MM.1S (cell line): ENCODE measurements around the gene AMZ1.

Experiments
- DNase-seq: peaks from one replicate; pipeline ENCODE4 v3.0.0-alpha.2; 2015
- H2AFZ ChIP-seq: fragments of 300-600 bp; sonication (generic); 2 replicates; pipeline ENCODE4 v1.6.0; 2016; ENCODE audit warnings: antibody characterized with exemption, low read length
- H3F3A ChIP-seq: fragments of 300-600 bp; sonication (generic); 2 replicates; pipeline ENCODE4 v1.6.1; 2016; ENCODE audit warnings: mild to moderate bottlenecking, antibody characterized with exemption, low read length, moderate library complexity, mixed read lengths; ENCODE audit not compliant: insufficient read depth
- H3K27ac ChIP-seq: fragments of 300-600 bp; sonication (generic); 2 replicates; pipeline ENCODE4 v1.5.1; 2016; ENCODE audit warnings: mild to moderate bottlenecking, low read length
- H3K27me3 ChIP-seq: fragments of 300-600 bp; sonication (generic); replicated peaks from 2 replicates; pipeline ENCODE4 v1.6.0; 2016; ENCODE audit warnings: low read length; ENCODE audit not compliant: insufficient read depth
- H3K36me3 ChIP-seq: fragments of 300-600 bp; sonication (generic); replicated peaks from 2 replicates; pipeline ENCODE4 v1.6.1; 2016; ENCODE audit warnings: mild to moderate bottlenecking, low read length, mixed read lengths; ENCODE audit not compliant: insufficient read depth
- H3K4me1 ChIP-seq: fragments of 300-600 bp; sonication (generic); 2 replicates; pipeline ENCODE4 v1.6.1; 2016; ENCODE audit warnings: low read length, mixed read lengths
- H3K4me2 ChIP-seq: fragments of 300-600 bp; sonication (generic); 2 replicates; pipeline ENCODE4 v1.6.0; 2016; ENCODE audit warnings: low read depth, low read length
- H3K4me3 ChIP-seq: fragments of 300-600 bp; sonication (generic); 2 replicates; pipeline ENCODE4 v1.5.1; 2016; ENCODE audit warnings: low read length, mixed read lengths
- H3K79me2 ChIP-seq: fragments of 300-600 bp; sonication (generic); 2 replicates; pipeline ENCODE4 v1.6.1; 2016; ENCODE audit warnings: mixed run types, low read length, mixed read lengths
- H3K9ac ChIP-seq: fragments of 300-600 bp; sonication (generic); 2 replicates; pipeline ENCODE4 v1.6.1; 2016; ENCODE audit warnings: low read length, mixed read lengths
- H3K9me2 ChIP-seq: fragments of 300-600 bp; sonication (generic); replicated peaks from 2 replicates; pipeline ENCODE4 v1.6.1; 2016; ENCODE audit warnings: mild to moderate bottlenecking, low read length, mixed read lengths; ENCODE audit not compliant: insufficient read depth
- H3K9me3 ChIP-seq: fragments of 300-600 bp; sonication (generic); replicated peaks from 2 replicates; pipeline ENCODE4 v1.6.1; 2016; ENCODE audit warnings: mild to moderate bottlenecking, low read length, mixed read lengths; ENCODE audit not compliant: insufficient read depth
- H4K20me1 ChIP-seq: fragments of 300-600 bp; sonication (generic); 2 replicates; pipeline ENCODE4 v1.6.1; 2016; ENCODE audit warnings: mild to moderate bottlenecking, low read length, moderate library complexity, mixed read lengths; ENCODE audit not compliant: insufficient read depth
- EZH2 ChIP-seq: fragments of 300-600 bp; sonication (generic); optimal IDR thresholded peaks from 2 replicates; pipeline ENCODE3; 2017; ENCODE audit warnings: low read depth, mild to moderate bottlenecking, antibody characterized with exemption, low read length, mixed read lengths
- EZH2phosphoT487 ChIP-seq: fragments of 300-600 bp; sonication (generic); IDR thresholded peaks from 2 replicates; pipeline ENCODE4 v1.6.1; 2018; ENCODE audit warnings: antibody characterized with exemption, low read length
- TF ChIP-seq, protein P1 (sequence below): fragments of 300-600 bp; sonication (generic); IDR thresholded peaks from 2 replicates; pipeline ENCODE4 v1.5.1; 2016; ENCODE audit warnings: antibody characterized with exemption, low read length, mixed read lengths

Gene AMZ1

DNA sequence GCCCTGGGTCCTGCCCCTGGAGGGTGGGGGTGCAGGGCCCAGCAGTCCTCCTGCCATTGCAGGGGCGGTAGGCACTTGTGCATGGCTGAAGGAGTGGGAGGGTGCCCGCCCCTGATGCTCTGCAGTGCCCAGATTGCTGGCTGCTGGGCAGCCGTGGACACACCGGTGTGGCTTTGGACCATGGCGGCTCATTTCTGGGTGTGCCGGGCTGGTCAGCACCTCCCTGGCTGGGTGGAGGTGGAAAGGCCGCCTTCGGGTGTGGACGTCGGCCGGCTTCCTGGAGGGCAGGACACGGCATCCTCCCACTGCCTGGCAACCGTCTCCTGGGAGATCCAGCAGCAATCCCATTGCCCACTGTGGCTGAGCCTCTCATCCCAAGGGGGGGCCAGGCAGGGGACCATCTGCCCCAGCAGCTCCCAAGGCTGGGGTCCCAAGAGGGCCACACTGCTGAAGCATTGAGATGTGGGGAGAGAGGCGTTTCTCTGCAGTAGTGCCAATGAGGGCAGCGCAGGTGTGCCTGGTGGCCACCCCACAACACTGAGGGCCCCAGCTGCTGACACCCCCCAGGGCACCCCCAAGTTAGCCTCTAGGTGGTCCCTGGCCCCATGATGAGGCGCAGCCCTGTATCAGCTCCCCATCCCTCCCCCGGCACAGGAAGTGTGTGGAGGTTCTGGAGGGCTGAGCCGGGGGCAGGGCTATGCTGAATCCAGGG lies 43.3 kb upstream of the AMZ1 start:
- Histone ChIP-seq H4K20me1 (no peaks in the 10 kb centered on the region), H3F3A (no peaks in the 10 kb centered on the region), H3K4me1 (no peaks in the 10 kb centered on the region), H3K36me3 (no peaks in the 10 kb centered on the region), H3K9me2 (no peaks in the 10 kb centered on the region), H2AFZ (peak overlapping the region; percentile 35; the same call in 1 of the 2 replicates), H3K4me2 (no peak overlapping the region), H3K9ac (no peak overlapping the region), H3K9me3 (no peaks in the 10 kb centered on the region), H3K27ac (no peak overlapping the region), H3K79me2 (no peaks in the 10 kb centered on the region), H3K4me3 (no peak overlapping the region), H3K27me3 (peaks cover 46% of the 10 kb centered on the region)
- TF ChIP-seq EZH2phosphoT487 (no peak), EZH2 (no peak)
- TF ChIP-seq, protein P1, sequence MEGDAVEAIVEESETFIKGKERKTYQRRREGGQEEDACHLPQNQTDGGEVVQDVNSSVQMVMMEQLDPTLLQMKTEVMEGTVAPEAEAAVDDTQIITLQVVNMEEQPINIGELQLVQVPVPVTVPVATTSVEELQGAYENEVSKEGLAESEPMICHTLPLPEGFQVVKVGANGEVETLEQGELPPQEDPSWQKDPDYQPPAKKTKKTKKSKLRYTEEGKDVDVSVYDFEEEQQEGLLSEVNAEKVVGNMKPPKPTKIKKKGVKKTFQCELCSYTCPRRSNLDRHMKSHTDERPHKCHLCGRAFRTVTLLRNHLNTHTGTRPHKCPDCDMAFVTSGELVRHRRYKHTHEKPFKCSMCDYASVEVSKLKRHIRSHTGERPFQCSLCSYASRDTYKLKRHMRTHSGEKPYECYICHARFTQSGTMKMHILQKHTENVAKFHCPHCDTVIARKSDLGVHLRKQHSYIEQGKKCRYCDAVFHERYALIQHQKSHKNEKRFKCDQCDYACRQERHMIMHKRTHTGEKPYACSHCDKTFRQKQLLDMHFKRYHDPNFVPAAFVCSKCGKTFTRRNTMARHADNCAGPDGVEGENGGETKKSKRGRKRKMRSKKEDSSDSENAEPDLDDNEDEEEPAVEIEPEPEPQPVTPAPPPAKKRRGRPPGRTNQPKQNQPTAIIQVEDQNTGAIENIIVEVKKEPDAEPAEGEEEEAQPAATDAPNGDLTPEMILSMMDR, result no peak
- DNase-seq, result no peak

DNA sequence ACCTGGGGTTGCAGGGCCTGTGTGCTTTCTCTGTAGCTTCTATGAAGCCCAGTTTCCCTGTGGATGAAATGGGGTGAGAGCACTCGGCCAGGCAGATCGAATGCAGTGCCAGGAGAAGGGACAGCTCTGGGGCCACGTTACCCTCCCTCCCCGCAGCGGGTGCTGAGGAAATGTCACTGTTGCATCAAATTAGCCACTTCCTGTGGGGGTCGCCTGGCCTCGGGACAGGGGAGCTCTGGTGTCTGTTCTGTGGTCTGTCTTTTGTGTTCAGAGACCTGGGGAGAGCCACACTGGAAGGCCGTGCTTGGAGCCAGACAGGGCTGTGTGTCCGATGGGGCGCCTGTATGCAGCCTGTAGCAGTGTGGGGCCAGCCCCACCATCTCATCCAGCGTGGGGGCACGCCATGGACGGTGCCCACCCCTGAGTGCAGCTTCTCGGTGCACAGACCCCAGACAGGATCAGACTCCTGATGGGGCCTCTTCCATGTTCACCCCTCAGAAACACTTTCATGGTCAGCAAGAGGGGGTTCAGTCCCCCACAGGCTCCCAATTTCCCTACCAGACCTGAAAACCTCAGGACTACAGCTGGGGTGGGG lies 42.6 kb upstream of the AMZ1 start:
- no peaks in the 10 kb centered on the region for H4K20me1 ChIP-seq
- H3K9me3 ChIP-seq, result no peaks in the 10 kb centered on the region
- H3K27ac ChIP-seq, result no peak overlapping the region
- H3K79me2 ChIP-seq, result no peaks in the 10 kb centered on the region
- H3K36me3 ChIP-seq, result no peaks in the 10 kb centered on the region
- peak; percentile 27 for DNase-seq
- no peak overlapping the region for H3K4me2 ChIP-seq
- no peaks in the 10 kb centered on the region for H3K9me2 ChIP-seq
- TF ChIP-seq, protein P1, result no peak
- TF ChIP-seq EZH2phosphoT487, result no peak
- TF ChIP-seq EZH2, result no peak
- peak overlapping the region; percentile 35; the same call in 1 of the 2 replicates for H2AFZ ChIP-seq
- no peaks in the 10 kb centered on the region for H3F3A ChIP-seq
- no peaks in the 10 kb centered on the region for H3K4me1 ChIP-seq
- H3K27me3 ChIP-seq, result peaks cover 40% of the 10 kb centered on the region
- H3K4me3 ChIP-seq, result no peak overlapping the region
- no peak overlapping the region for H3K9ac ChIP-seq

DNA sequence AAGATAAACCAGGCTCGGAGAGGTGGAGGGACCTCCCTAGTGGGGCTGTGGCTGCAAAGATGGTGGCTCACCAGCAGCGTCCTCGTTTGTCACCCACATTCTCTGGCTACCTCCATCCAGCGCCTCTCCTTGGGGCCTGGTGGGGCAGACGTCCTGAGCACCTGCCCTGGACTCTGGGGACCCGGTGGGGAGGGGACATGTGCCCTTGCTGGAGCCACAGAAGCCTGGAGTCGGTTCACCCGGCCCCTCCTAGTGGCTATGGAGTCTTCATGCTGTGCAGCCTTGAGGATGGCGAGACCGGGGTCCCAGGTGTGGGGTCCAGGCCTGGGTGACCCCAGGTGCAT lies 41.7 kb upstream of the AMZ1 start:
- no peak overlapping the region for H2AFZ ChIP-seq
- H3K4me1 ChIP-seq, result no peaks in the 10 kb centered on the region
- no peaks in the 10 kb centered on the region for H3K79me2 ChIP-seq
- H3K4me2 ChIP-seq, result no peak overlapping the region
- no peaks in the 10 kb centered on the region for H3F3A ChIP-seq
- H3K9ac ChIP-seq, result no peak overlapping the region
- no peaks in the 10 kb centered on the region for H3K9me3 ChIP-seq
- no peak for TF ChIP-seq EZH2
- TF ChIP-seq, protein P1, result no peak
- TF ChIP-seq EZH2phosphoT487, result no peak
- peaks cover 31% of the 10 kb centered on the region for H3K27me3 ChIP-seq
- H3K36me3 ChIP-seq, result no peaks in the 10 kb centered on the region
- H4K20me1 ChIP-seq, result no peaks in the 10 kb centered on the region
- no peaks in the 10 kb centered on the region for H3K9me2 ChIP-seq
- no peak for DNase-seq
- H3K27ac ChIP-seq, result no peak overlapping the region
- H3K4me3 ChIP-seq, result no peak overlapping the region
